ENCODE measurements around the gene TMED1. TPM values are rescaled to one million over a fixed set of nuclear protein-coding genes. Genes with fewer than 3 reads are reported as not detected.

The TMED1 gene
- total and polyA plus RNA-seq, 2 of the 8 experiments (the other 6 are each of a cell fraction or from before 2014, with no cell fraction given), result 26.9 to 31.9 TPM

DNA sequence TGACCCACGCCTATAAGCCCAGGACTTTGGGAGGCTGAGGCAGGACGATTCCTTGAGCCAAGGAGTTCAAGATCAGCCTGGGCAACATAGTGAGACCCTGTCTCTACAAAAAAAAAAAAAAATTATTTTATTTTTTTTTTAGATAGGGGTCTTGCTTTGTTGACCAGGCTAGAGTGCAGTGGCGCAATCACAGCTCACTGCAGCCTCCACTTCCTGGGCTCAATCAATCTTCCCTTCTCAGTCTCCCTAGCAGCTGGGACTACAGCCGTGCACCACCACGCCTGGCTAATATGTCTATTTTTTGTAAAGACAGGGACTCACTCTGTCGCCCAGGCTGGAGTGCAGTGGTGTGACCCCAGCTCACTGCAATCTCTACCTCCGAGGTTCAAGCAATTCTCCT is 16.9 kb upstream of the TMED1 start:
- Histone ChIP-seq H3K23ac (ENCODE audit: insufficient read length) (no peak overlapping the region), H2BK120ac (replicated peaks; ENCODE audit: low read depth, low read length) (no peak overlapping the region), H2BK12ac (ENCODE audit: low read depth, low read length) (no peak overlapping the region), H2BK20ac (ENCODE audit: low read length) (no peak overlapping the region), H3K9ac (replicated peaks in 1 of 4; ENCODE audit: extremely low read depth in 1 of 4, low read depth in 3 of 4, low read length in 3 of 4) (no peak overlapping the region), H3K56ac (replicated peaks; ENCODE audit: insufficient read length, low read depth, low read length) (no peak overlapping the region), H3K27ac (ENCODE audit: low read depth, low read length) (no peak overlapping the region), H4K20me1 (replicated peaks in 1 of 2; ENCODE audit: control insufficient read depth in 1 of 2, insufficient read depth in 2 of 2, low read length in 2 of 2) (no peaks in the 10 kb centered on the region), H3K9me3 (ENCODE audit: insufficient read depth in 2 of 2, low read depth in 1 of 2, low read length in 1 of 2) (no peaks in the 10 kb centered on the region), H3K4me2 (ENCODE audit: insufficient read depth in 1 of 2, low read depth in 2 of 2, low read length in 2 of 2) (no peak overlapping the region), H3K23me2 (ENCODE audit: low read depth, low read length) (no peaks in the 10 kb centered on the region), H4K8ac (ENCODE audit: extremely low read depth, insufficient read depth, low read length) (no peak overlapping the region), H3K14ac (ENCODE audit: insufficient read length) (no peak overlapping the region), H3K4me3 (ENCODE audit: extremely low read depth in 1 of 4, insufficient read depth in 2 of 4, low read depth in 3 of 4, low read length in 4 of 4) (no peak overlapping the region), H2BK15ac (ENCODE audit: low read length) (no peak overlapping the region), H2AK5ac (ENCODE audit: low read depth, low read length) (no peak overlapping the region), H3K4ac (replicated peaks; ENCODE audit: insufficient read length, low read depth, low read length) (no peak overlapping the region), H3K79me2 (ENCODE audit: control insufficient read depth in 1 of 2, insufficient read depth in 2 of 2, low read length in 2 of 2) (no peaks in the 10 kb centered on the region), H3K36me3 (ENCODE audit: control insufficient read depth in 2 of 4, insufficient read depth in 4 of 4, low read length in 3 of 4) (no peaks in the 10 kb centered on the region), H3K18ac (ENCODE audit: extremely low read depth, low read length) (no peak overlapping the region), H3K27me3 (replicated peaks in 1 of 4; ENCODE audit: control insufficient read depth in 3 of 4, extremely low read depth in 1 of 4, insufficient read depth in 3 of 4, low read length in 3 of 4) (no peaks in the 10 kb centered on the region), H4K5ac (ENCODE audit: insufficient read length, low read depth, low read length) (no peak overlapping the region), H3K79me1 (ENCODE audit: low read depth, low read length) (no peaks in the 10 kb centered on the region), H3K4me1 (replicated peaks in 1 of 4; ENCODE audit: control insufficient read depth in 3 of 4, insufficient read depth in 4 of 4, low read length in 3 of 4) (no peaks in the 10 kb centered on the region), H4K91ac (replicated peaks; ENCODE audit: insufficient read length, low read length) (no peak overlapping the region), H2BK5ac (ENCODE audit: low read depth, low read length) (no peak overlapping the region), H2AFZ (ENCODE audit: low read length) (no peak overlapping the region)
- FAIRE-seq, result no peak
- WGBS, 2 experiments (ENCODE audit: extremely low coverage in 1 of 2, insufficient coverage in 1 of 2, insufficient read length in 1 of 2, insufficient replicate concordance in 2 of 2, low coverage in 1 of 2, low lambda C conversion rate in 2 of 2, missing lambda C conversion rate in 1 of 2), result 91% methylated on average over 7 of the region's 7 CpGs; no CpG with 5 or more reads in 1 of the 2 experiments
- ChIA-PET CTCF (ENCODE audit: partially characterized antibody) (interaction anchor here (1.0 to 21.2 kb wide), 5 partner anchors 9 to 47 kb away, joined by 4 to 249 read pairs (median 76); partner anchors contain the start of gene TMED1), POLR2A (ENCODE audit: partially characterized antibody) (interaction anchor here (0.6 to 1.6 kb wide), 4 partner anchors 8 to 188 kb away, joined by 3 to 5 read pairs (median 4); no protein-coding TSS in a partner anchor)
- no peak for TF ChIP-seq CHD2 (IDR thresholded peaks at IDR 0.05; ENCODE audit: low read length)
- no peak for DNase-seq (ENCODE audit: low read depth in 1 of 2, low spot score in 2 of 2)
